DND-41 (cell line): ENCODE results near the gene CBLN1.

Experiments used
- EZH2 ChIP-seq: IDR thresholded peaks from 3 replicates; pipeline ENCODE4 v1.6.1; 2012; ENCODE audit warnings: borderline replicate concordance, low read depth, mild to moderate bottlenecking, moderate library complexity, low read length, inconsistent platforms; ENCODE audit not compliant: severe bottlenecking
- TF ChIP-seq, protein P1 (sequence below): IDR thresholded peaks from 2 replicates; pipeline ENCODE4 v1.5.1; 2012; ENCODE audit warnings: borderline replicate concordance, low read length, moderate library complexity, mild to moderate bottlenecking; ENCODE audit not compliant: poor library complexity, severe bottlenecking; ENCODE audit errors: extremely low read depth

DNA sequence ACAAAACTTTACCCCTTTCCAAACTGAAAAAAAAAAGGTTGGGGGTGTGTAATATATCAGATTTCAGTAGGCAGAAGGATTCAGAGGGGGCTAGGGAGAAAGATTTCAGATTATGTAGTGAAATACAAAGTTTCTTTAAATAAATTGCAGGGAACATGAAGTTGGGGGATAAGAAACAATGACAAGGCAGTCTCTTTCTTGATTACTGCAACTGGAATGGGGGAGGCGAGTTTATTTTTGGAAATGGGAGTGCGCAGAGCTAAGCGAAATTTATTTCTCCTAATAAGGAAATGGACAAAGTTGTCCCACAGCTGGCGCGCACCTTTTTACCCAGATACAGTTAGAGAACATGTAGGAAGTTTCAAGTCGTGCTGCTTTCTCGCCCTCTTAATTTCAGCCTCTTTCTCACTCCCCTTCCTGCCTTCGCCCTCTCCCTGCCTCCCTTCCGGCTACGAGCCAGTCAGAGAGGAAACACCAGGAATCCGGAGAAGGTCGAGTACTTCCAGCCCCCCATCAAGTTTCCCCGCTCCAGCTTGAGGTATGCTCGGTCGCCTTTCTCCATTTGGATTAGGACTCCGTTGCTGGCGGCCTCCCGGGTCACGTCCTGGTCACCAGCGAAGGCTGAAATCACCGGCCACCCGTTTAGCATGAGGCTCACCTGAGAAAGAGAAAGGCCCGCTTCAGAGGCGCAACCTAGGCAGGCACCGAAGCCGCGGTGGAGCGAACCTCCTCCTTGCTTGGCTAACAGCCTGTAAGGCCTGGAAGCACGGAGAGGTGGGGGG lies 2.5 kb downstream of the CBLN1 start:
- TF ChIP-seq EZH2, result no peak
- TF ChIP-seq, protein P1, sequence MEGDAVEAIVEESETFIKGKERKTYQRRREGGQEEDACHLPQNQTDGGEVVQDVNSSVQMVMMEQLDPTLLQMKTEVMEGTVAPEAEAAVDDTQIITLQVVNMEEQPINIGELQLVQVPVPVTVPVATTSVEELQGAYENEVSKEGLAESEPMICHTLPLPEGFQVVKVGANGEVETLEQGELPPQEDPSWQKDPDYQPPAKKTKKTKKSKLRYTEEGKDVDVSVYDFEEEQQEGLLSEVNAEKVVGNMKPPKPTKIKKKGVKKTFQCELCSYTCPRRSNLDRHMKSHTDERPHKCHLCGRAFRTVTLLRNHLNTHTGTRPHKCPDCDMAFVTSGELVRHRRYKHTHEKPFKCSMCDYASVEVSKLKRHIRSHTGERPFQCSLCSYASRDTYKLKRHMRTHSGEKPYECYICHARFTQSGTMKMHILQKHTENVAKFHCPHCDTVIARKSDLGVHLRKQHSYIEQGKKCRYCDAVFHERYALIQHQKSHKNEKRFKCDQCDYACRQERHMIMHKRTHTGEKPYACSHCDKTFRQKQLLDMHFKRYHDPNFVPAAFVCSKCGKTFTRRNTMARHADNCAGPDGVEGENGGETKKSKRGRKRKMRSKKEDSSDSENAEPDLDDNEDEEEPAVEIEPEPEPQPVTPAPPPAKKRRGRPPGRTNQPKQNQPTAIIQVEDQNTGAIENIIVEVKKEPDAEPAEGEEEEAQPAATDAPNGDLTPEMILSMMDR, result no peak
